Fibroblast of skin of back (primary cell): ENCODE results near the gene PRUNE2.
"Not testable (repeated sequence)": the region's sequence is repeated elsewhere in the genome, so short reads cannot be mapped to it uniquely, and the experiment has no call there.

Source experiments
- DNase-seq: peaks from one replicate; pipeline ENCODE4 v3.0.0-alpha.2; 2013

The PRUNE2 gene

DNA sequence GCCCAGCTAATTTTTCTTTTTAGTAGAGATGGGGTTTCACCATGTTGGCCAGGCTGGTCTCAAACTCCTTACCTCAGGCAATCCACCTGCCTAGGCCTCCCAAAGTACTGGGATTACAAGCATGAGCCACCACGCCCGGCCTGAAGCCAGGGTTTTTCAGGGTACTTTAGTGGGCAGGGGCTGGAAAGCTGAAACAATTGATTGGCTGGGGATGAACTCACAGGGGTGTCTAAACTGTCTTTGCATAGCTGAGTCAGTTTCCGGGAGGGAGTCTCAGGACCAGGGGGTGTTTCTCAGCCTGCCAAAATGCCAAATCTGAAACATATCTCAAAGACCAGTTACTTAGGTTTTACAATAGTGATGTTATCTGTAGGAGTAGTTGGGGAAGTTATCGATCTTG is 46.1 kb downstream of the PRUNE2 start:
- DNase-seq, result peak; percentile 11

DNA sequence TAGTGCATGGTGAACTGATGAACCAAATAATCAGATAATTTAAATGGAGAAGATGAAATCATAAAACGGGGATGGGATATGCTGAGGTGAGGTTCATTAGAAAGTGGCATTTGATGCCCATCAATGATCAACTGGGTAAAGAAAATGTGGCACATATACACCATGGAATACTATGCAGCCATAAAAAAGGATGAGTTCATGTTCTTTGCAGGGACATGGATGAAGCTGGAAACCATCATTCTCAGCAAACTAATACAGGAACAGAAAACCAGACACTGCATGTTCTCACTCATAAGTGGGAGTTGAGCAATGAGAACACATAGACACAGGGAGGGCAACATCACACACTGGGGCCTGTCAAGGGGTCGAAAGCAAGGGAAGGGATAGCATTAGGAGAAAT is 47.7 kb downstream of the PRUNE2 start:
- not testable (repeated sequence) for DNase-seq

DNA sequence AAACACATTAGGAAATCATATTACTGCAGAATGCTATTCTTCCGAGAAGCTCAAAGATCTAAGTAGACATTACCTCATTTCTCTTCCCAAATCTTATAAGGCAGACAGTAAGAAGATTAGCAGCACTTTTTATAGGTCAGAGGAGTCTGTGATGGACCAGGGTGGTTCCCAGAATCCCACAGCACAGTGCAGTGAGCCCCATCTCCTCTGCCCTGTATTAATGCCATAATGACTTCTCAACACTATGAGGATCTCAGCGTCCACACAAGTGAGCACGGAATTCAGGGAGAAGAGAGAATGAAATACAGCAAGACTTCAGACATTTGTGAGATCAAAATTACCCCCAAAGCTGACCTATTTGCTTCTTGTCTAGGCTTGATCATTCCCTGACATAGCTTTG is 49.9 kb downstream of the PRUNE2 start:
- DNase-seq, result no peak

DNA sequence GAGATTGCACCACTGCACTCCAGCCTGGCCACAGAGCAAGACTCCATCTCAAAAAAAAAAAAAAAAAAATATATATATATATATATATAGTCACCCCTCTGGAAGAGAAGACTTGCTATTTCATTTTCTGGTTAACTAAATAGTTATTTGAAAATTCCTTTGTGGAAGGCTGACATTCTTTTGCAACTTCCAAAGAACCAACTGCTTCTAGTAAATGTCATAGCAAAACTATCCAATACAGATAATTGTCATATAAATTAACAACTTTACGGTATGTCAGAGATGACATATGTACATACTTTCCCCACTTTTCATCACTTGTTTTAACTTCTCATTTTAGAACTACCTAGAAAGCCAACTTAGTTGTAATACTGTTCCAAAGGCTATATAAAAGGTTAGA is 50.9 kb downstream of the PRUNE2 start:
- DNase-seq, result peak; percentile 61

DNA sequence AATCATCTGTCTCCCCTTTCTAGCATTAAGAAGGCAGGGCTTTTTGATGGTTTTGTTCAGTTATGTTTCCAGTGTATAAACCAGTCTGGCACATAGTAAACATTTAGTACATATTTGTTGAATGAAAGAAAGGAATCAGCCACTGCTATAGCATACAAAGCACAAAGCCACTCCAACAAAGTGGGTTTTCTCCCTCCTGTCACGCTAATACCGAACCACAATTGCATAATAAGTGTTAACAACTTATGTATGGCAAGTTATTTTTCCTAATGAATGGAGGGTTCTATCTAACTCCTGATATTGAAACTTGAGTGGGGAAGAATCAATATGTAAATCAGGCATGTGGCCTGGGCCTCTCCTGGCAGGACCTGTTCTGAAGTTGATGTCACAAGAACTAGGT is 53.9 kb downstream of the PRUNE2 start:
- no peak for DNase-seq

DNA sequence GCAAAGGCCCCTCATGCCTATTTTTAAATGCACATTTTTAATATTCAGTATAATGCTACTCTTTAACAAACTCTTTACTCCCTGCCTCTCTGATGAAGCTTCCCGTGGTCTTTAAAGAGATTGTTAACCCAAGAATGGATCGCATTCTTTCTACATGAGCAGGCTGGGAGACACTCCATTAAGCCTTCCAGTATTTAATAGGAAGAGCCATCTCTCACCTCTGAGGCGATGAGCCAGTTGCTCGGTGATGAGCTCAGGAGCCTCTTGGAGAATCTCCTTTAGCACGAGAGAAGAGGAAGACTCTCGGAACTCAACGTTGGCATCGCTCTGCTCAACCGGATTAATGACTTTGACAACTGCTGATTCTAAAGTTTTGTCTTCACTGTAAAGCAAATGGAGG is 59.6 kb downstream of the PRUNE2 start:
- peak; percentile 55 for DNase-seq

DNA sequence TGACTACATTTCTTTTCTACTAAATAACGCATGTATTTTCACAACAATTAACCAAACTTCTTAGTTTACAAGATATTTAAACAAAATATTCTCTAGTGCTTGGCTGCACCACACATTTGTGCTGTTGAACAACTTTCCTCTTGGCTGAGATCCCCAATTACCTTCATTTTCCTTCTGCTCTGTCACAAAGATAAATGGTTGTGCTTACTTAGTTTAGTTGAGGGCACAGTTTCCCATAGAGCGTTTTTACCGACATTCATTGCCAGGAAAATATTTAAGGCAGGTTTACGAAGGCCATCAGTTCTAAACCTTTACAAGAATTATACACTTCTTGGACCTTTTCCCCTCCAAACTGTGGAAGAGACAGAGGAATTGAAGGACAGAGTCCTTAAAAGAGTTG is 60.7 kb downstream of the PRUNE2 start:
- no peak for DNase-seq

DNA sequence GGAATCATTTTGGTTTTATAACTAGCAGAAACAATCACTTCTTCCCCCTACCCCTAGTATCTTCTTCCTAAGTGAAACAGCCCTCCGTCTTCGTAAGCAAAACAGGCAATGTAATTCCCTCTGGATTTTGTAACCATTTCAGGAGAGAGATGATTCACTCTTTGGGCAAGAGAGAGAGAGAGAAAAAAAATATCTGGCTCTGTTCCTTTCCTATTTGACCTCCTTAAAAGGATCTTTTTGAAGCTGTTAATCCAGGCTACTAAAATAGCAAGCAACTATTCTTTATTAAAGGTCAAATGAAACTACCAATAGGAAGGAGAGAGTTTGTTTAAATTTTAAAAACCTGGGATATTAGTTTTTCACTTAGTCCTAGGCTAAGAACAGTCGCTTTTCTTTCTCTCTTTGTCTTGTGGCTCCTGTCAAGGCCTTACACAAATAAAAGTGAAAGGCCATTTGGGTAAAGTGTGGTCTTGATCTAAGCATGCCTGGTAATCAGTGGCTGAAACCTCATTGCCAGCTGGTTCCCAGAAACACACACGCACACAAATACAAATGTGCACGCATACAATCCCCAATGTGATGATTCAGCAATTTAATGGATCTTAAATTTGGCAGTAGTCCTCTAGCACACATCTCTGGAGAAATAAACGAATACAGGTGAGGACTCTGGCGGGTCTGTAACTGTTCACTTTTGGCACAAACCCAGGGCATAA is 70.2 kb downstream of the PRUNE2 start:
- peak; percentile 96 for DNase-seq

DNA sequence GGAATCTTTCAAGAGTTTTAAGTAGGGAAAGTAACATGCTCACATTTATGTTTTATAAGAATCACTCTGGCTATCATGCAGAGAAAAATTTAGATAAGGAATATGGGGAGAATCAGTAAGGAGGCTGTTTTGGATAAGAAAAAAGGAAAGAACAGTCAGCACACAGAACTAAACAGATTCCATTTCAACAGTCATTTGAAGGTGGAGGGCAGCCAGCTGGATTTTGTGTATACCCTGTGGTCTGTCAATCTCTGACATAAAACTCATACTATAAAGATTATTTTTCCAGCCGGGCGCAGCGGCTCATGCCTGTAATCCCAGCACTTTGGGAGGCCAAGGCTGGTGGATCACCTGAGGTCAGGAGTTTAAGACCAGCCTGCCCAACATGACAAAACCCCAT is 77.5 kb downstream of the PRUNE2 start:
- no peak for DNase-seq

DNA sequence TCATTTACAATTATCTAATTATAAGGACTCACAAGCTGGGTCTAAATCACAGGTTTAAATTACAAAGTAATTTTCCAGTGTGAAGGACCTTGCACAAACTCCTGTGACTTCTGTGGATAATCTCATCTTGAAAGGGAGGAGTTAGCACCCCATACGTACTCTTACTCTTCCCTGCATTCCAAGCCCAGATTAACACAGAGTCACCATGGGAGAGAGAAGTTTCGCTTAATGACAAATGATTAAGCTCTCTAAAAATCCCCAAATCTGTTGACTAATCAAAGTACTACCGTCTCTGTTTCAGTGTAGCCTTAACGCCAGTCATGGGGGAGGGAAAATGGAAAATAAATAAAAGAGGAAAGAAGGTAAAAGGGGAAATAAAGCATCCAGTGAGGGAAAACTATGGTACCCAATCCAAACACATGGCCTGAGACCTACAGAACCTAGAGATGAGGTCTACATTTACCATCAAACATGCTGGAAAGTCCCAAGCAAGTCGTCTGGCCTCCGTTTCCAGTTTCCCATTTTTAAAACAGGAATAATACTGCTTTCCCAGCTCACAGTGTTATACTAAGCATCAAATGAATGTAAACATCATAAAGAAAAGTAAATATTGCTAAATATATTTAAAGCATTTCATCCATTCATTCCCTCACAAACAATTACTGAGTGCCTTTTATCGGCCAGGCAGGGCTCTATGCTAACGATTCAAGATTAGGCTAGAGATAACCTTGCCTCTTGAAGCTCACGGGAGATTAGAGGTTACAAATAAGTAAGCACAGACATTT is 78.4 kb downstream of the PRUNE2 start:
- no peak for DNase-seq

DNA sequence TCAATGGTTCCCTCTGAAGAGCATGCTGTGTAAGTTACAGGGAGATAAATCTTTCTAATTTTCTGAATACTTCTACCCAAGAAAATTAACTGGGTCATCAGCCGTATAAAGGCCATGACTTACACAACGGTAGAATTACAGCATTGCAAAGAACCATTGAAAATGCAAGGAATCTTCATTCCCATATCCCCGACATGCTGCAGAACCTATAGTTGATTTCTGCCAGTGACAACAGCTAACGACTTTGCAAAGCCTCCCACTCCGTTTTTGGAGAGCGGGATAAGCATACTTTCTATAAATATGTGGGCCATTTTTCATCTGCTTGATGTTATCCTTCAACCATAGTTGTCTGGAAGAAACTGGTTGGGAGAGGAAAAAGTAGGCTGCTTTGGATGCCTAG is 85.5 kb downstream of the PRUNE2 start:
- DNase-seq, result no peak

DNA sequence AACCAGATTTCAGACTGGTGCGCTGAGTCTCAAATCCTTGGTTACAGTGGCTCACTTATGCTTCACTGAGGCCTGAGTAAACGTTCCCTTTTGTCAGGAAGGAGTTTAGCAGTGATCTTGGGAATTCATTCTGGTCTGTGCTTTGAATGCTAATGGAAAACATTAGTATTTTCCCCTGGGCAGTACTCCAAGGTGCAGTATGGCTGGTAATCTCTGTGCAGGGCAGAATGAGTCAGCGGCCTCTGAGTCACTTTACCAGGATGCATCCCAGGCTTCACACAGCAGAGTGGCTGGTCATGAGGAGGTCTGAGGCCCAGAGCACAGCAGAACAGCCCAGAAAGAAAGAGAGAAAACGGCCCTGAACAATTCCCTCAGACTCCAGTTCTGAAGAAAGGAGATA is 87.6 kb downstream of the PRUNE2 start:
- peak; percentile 99 for DNase-seq

DNA sequence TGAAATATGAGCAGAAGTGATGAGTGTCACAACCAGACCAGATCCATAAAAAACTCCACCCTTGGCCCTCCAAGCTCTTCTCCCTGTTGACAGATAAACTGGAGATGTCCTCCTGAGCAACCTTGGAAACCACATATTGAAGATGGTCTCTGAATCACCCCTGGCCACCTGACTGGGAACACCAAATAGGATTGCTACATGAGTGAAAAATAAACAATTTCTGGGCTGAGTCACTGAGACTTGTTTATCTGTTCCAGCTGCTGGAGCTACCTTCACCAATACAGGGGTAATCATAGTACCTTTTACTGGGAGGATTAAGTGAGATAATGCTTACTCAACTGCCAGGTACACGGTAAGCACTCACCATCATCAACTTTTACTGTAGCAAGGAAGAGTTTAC is 88.4 kb downstream of the PRUNE2 start:
- peak; percentile 66 for DNase-seq

DNA sequence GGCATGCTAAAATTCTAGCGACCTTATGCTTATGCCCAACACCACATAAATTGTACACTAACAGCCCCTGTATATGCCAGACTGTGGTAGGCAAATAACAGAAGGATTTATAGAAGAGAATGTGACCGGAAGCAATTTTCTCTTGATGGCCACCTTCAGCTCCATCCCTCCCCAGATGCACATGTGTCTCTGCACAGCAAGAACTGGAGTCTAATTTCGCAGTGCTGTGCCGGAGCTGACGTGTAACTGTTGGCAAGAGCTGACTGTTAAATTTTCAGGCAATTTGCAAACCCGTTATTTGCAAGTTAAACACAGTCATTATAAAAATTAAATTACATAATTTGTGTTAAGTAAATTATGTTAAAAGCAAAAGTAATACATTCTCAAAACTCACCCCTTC is 93.3 kb downstream of the PRUNE2 start:
- no peak for DNase-seq

DNA sequence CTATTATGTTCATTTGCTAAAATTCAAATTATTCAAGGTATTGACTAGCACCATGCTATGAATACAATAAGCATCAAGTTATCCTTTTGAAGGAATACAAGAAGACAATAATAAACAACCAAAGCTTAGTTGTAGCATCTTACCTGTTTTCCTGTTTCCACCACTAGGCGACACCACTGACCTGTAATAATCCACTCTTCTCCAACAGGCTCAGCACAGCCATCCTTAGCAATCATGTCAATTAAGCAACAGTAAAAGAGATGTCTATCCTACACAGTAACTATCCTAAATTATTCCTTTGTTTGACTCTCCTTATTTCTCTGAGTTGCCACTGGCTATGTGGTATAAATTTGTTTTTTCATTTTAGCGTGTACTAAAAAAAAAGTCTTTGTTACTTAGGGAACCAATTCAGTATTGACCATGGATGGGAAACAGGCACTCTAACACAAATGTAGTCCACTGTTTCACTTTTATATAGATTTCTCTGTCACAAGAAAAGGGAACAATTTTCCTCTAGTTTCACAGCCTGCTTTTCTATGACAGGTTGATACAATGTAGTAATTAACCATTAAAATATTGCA is 95.4 kb downstream of the PRUNE2 start:
- DNase-seq, result peak; percentile 61

DNA sequence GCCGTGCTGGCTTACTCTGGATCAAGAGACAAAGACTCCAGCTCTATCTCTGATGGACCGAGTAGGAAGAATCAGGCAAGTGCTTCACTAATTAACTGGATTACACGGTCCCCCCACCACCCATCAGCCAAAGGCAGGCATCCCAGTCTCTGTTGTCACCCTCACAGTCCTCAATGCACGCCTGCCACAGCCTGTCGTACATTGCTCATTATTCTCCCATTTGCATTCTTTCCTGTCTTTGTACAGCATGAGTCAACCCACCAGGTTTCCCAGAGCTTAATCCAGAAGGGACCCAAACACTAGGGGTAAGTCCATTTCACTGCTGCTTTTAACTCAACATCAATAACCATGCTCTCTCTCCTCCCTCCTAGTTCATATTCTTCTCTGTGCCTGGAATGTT is 97.3 kb downstream of the PRUNE2 start:
- peak; percentile 43 for DNase-seq

DNA sequence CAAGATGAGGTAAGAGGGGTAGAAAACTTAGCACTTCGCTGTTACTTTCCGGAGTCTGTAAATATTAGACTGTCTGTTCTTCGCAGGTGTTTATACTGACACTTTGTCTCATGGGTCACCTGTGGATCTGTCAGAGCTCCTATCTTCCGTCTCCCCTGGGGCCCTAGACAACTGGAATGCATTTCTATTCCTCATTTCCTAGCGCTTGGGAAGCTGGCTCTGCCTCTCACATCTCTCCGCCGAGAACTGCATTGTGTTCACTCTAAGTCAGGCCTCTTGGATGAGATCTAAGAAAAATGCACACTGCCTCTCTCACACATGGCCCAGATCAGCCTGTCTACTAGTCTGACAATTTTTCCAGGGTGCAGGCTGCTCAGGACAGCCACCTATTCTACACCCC is 102.2 kb downstream of the PRUNE2 start:
- DNase-seq, result no peak

DNA sequence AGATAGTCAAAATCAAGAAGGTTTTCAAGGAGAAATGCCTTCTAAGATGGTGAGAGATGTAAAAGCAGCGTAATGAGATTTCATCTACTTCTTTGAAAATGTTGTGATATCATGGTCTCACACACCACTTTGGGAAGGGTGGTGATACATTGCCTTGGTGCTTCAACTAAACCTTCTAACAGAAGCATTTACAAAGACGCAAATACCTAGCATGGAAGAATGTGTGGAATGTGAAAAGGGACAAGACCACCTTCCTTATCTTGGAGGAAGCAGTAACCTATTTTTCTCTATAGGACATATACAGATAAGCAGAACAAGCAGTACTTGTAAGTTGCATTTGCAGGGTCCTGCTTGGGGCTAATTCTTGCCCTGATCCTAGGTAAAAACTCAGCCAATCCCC is 102.8 kb downstream of the PRUNE2 start:
- no peak for DNase-seq

DNA sequence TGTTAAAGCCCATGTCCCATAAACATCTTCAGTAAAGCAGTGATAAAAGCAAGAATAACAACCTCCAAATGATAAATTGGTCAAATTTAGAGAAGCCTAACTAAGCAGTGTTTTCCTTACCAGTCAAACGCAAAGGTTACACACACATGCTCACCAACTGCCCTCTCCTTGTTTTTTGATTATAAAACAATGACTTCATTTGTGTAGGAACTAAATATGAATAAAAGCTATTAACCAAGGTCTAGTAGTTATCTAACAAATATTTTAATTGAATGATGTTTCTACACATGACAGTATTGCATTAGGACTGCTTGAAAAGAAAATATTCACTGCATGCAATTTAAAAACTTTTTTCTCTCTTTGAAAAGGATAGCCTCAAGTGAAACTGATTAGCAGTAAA is 105.0 kb downstream of the PRUNE2 start:
- DNase-seq, result no peak

DNA sequence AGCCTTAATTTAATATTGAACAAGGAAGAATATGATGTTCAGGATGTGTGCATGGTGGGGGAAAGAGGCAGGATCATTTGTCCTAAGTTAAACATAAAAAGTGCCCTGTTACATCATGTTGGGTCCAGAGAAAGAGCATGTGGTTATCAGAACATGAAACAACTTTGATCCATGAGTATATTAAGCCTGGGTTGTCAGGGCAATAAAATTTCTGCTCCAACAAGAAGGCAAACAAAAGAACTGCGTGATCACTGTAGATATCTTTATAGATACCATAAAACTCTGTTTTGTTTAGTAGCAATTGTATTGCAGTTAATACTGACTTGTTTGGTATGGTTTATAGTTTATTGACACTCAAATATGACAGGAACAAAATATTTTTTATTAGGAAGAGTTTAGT is 106.4 kb downstream of the PRUNE2 start:
- DNase-seq, result no peak

DNA sequence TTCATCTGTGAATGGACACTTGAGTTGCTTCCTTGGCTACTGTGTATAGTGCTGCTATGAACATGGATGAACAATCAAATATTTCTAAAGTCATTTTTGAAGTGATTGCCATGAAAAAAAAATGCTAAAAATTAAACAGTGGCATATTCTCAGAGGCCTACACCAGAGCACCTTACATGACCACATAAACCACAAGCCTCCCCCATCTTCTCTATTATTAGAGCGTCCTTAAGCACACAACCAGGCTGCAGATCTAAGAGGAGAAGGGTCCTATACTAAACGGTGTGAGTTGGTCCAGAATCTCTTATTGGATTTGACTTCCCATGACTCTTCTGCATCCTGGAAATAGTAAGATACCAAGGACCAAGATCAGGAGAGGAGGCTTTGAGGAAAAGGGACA is 107.4 kb downstream of the PRUNE2 start:
- DNase-seq, result no peak

DNA sequence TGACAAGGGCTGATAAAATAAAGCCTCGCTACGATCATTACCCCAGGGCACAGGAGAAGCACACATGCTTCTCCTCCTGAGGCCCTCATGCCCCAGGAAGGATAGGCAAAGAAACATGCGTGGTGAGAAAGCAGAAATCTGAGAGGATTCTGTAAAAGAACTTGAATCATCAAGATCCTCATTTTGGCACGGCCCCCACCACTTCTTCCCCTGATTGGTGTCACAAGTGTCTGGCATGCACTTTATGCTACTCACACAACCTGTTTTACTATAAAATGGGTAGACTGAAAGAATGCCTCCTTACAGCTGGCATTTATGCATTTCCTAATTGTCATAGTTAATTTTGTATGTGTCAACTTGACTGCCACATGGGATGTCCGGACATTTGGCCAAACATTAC is 109.6 kb downstream of the PRUNE2 start:
- no peak for DNase-seq

DNA sequence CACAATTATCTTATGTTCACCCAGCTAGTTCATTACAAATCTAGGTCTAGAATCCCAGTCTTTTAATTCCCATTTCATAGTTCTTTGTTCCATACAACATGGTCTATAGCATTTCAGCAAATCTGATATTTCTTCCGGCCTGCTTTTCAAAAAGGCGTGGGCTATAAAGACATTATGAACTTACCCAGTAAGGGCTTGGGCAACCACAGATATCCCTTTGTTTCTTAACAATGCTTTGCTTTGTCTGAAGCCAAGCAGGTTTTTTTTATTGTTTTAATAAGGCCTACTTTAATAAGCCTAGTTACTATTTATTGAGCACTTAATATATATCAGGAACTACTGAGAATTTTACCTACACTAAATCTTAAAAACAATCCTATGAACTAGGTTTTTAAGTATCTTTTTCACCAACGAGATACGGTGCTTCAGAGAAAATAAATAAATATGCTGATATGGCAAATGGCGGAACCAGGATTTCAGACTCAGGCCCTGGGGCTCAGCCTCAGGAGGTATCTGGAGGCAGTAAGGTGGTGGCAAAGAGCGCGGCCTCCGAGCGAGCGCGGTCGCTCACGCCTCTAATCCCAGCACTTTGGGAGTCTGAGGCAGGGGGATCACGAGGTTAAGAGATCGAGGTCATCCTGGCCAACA is 112.0 kb downstream of the PRUNE2 start:
- DNase-seq, result no peak

DNA sequence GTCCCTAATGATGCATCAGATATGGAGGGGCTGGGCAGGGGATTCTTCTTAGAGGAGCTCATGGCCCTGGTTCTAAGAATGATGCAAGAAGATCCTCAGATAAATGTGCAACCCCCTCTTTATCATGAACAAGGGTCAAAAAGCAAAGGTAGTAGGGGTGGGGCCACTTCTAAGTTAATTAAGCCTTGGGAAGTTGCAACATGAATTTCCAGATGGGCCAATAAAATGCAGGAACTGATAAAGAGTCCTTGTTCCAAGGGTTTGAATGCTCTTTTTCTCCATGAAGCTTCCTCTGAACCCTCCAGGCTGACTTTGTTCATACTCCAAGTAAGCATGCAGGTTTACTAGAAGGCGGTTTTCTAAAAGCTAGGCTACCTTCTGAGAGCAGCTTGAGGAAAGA is 116.1 kb downstream of the PRUNE2 start:
- DNase-seq, result no peak
